ENCODE data around the gene CARD19.

GRCh38 chr9:93137362-93137761, 41.3 kb downstream of the CARD19 start:
- TF ChIP-seq CTCF (IDR thresholded peaks at IDR 0.05) (no peak), ZFX (IDR thresholded peaks at IDR 0.05; ENCODE audit: borderline replicate concordance) (no peak)
